B cell (primary cell): ENCODE data around the gene CLSTN2. TPM values are rescaled to one million over a fixed set of nuclear protein-coding genes. Genes with fewer than 3 reads are reported as not detected.

Source experiments
- ATAC-seq: fragments of 200-7000 bp; cut with Tn5 transposase; one replicate; pipeline ENCODE4 v1.10.0; 2021; ENCODE audit warnings: low read depth, mild to moderate bottlenecking, moderate number of reproducible peaks, moderate library complexity
- CTCF ChIA-PET: fragments of 350-600 bp; sonication (Branson Sonifier 250); formaldehyde crosslinking; loops from one replicate; lab custom pipeline; 2021; ENCODE audit warnings: antibody characterized with exemption, inconsistent platforms; lab: Charles Lee
- POLR2A ChIA-PET: fragments of 350-600 bp; sonication (Branson Sonifier 250); formaldehyde crosslinking; loops from one replicate; lab custom pipeline; 2021; ENCODE audit warnings: antibody characterized with exemption; lab: Charles Lee
- DNase-seq: peaks from one replicate; pipeline ENCODE4 v3.0.0; 2013
- H2AFZ ChIP-seq: 2 replicates; pipeline ENCODE4 v1.6.1; 2012; ENCODE audit warnings: mild to moderate bottlenecking, low read depth, low read length; ENCODE audit not compliant: insufficient read depth, poor library complexity, severe bottlenecking
- H3K27ac ChIP-seq, 2 donors: 1 replicate in 1 of 2; 2 replicates in 1 of 2; pipeline ENCODE4 v1.5.1; 2012 to 2013; ENCODE audit warnings: low read length in 2 of 2, mild to moderate bottlenecking in 2 of 2, moderate library complexity in 1 of 2
- H3K27me3 ChIP-seq, 4 experiments: fragments of 200-600 bp in 1 of 4; sonication (generic) in 1 of 4; replicated peaks in 1 of 4; 1 replicate in 2 of 4; 2 replicates in 2 of 4; pipeline versions ENCODE4 v1.6.1 to v1.7.0; 2013 to 2016; ENCODE audit warnings: low read length in 3 of 4, mild to moderate bottlenecking in 2 of 4, mixed read lengths in 1 of 4, moderate library complexity in 1 of 4; ENCODE audit not compliant: insufficient read depth in 4 of 4, control insufficient read depth in 3 of 4; ENCODE audit errors: control extremely low read depth in 1 of 4
- H3K36me3 ChIP-seq, 2 experiments: replicated peaks in 1 of 2; 1 replicate in 1 of 2; 2 replicates in 1 of 2; pipeline versions ENCODE4 v1.6.1 to v1.7.1; 2013; ENCODE audit warnings: low read length in 1 of 2; ENCODE audit not compliant: insufficient read depth in 2 of 2, control insufficient read depth in 1 of 2; ENCODE audit errors: control extremely low read depth in 1 of 2, extremely low read depth in 1 of 2
- H3K4me1 ChIP-seq, 2 donors: fragments of 200-600 bp in 1 of 2; sonication (generic) in 1 of 2; 1 replicate in 1 of 2; 2 replicates in 1 of 2; pipeline versions ENCODE4 v1.5.1 to v1.6.1; 2013 to 2017; ENCODE audit warnings: low read length in 2 of 2; ENCODE audit not compliant: control insufficient read depth in 2 of 2, insufficient read depth in 2 of 2
- H3K4me2 ChIP-seq: replicated peaks from 2 replicates; pipeline ENCODE3; 2012; ENCODE audit warnings: mild to moderate bottlenecking, low read depth, low read length; ENCODE audit not compliant: poor library complexity, severe bottlenecking
- H3K4me3 ChIP-seq, 5 experiments: fragments of 200-600 bp in 1 of 5; sonication (generic) in 1 of 5; 1 replicate in 3 of 5; 2 replicates in 2 of 5; pipeline versions ENCODE4 v1.5.1 to v1.7.0; 2011 to 2016; ENCODE audit warnings: low read length in 4 of 5, mild to moderate bottlenecking in 4 of 5, low read depth in 2 of 5, control low read depth in 1 of 5, moderate library complexity in 1 of 5; ENCODE audit not compliant: insufficient read depth in 1 of 5; ENCODE audit errors: control extremely low read depth in 1 of 5, extremely low read depth in 1 of 5
- H3K79me2 ChIP-seq: fragments of 200-600 bp; sonication (generic); one replicate; pipeline ENCODE4 v1.6.0; 2016; ENCODE audit warnings: low read length; ENCODE audit not compliant: control insufficient read depth, insufficient read depth
- H3K9ac ChIP-seq: fragments of 200-600 bp; sonication (generic); 2 replicates; pipeline ENCODE4 v1.6.1; 2017; ENCODE audit warnings: mild to moderate bottlenecking, low read length, moderate library complexity
- H3K9me3 ChIP-seq, 3 donors: one replicate each; pipeline versions ENCODE4 v1.6.1 to v1.7.1; 2013; ENCODE audit warnings: low read length in 2 of 3; ENCODE audit not compliant: control insufficient read depth in 2 of 3, insufficient read depth in 1 of 3; ENCODE audit errors: control extremely low read depth in 1 of 3
- H4K20me1 ChIP-seq: 2 replicates; pipeline ENCODE4 v1.6.0; 2012; ENCODE audit warnings: mild to moderate bottlenecking, low read length; ENCODE audit not compliant: insufficient read depth, control insufficient read depth, poor library complexity, severe bottlenecking
- H3K27ac Mint-ChIP-seq: one replicate; pipeline ENCODE4 v1.8.0; 2021; ENCODE audit warnings: mixed read lengths
- H3K27me3 Mint-ChIP-seq: one replicate; pipeline ENCODE4 v1.8.0; 2021; ENCODE audit warnings: mixed read lengths
- H3K4me1 Mint-ChIP-seq: one replicate; pipeline ENCODE4 v1.8.0; 2021; ENCODE audit warnings: mixed read lengths
- H3K4me3 Mint-ChIP-seq: one replicate; pipeline ENCODE4 v1.8.0; 2021; ENCODE audit warnings: mixed read lengths
- H3K9me3 Mint-ChIP-seq: one replicate; pipeline ENCODE4 v1.8.0; 2022; ENCODE audit warnings: mixed read lengths; ENCODE audit not compliant: insufficient read depth
- EZH2 ChIP-seq: IDR thresholded peaks from 2 replicates; pipeline ENCODE4 v1.6.1; 2012; ENCODE audit warnings: borderline replicate concordance, low read depth, mild to moderate bottlenecking, moderate library complexity, low read length; ENCODE audit not compliant: insufficient read depth, poor library complexity, severe bottlenecking
- WGBS: methylation state at CpG from one replicate; pipeline ENCODE4 v1.1.5; 2013; ENCODE audit warnings: missing lambda C conversion rate; ENCODE audit not compliant: insufficient coverage; 5-methylcytosine and 5-hydroxymethylcytosine counted together
- intact Hi-C: fragments of 100-400 bp; cut with micrococcal nuclease; formaldehyde crosslinking; loops from one replicate; pipeline ENCODE4 v1.10.0; 2022
- polyA plus RNA-seq: library from polyadenylated mRNA; depleted of rRNA; stranded (reverse); fragments of >200 nt; gene quantifications from 2 replicates; pipeline ENCODE4 v1.2.3, GENCODE V29; 2012
- total RNA-seq, 2 donors: library from RNA; stranded (reverse); fragments of 120-200 nt in 1 of 2; gene quantifications; 1 replicate in 1 of 2; 2 replicates in 1 of 2; pipeline versions ENCODE4 v1.2.3 to v1.2.4, GENCODE V29; 2013 to 2022
- TF ChIP-seq, protein P1 (sequence below): fragments of 200-600 bp; IDR thresholded peaks from one replicate; pipeline ENCODE4 v1.8.0; 2022; ENCODE audit warnings: antibody characterized with exemption, mild to moderate bottlenecking

Gene CLSTN2
- total and polyA plus RNA-seq, 2 donors (not counting 1 experiment from before 2014, with no cell fraction given): not detected

DNA sequence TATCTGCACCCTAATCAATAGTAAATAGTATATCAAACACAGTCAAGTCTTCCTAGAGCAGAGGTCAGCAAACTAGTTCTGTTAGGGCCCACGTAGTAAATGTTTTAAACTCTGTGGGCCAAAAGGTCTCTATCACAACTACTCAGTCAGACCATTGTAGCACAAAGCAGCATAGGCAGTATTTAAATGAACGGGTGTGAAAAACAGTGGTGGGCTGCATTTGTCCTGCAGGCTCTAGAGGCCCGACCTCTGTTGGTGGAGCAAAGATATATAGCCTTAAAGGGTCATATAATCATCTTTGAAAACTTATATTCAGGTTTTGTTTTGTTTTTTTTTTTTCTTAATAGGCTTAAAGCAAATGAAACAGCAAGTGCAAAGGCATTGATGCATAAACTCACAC, 416.5 kb downstream of the CLSTN2 start:
- no peak overlapping the region for H3K4me2 ChIP-seq
- CTCF ChIA-PET: no interaction called here
- TF ChIP-seq, protein P1, sequence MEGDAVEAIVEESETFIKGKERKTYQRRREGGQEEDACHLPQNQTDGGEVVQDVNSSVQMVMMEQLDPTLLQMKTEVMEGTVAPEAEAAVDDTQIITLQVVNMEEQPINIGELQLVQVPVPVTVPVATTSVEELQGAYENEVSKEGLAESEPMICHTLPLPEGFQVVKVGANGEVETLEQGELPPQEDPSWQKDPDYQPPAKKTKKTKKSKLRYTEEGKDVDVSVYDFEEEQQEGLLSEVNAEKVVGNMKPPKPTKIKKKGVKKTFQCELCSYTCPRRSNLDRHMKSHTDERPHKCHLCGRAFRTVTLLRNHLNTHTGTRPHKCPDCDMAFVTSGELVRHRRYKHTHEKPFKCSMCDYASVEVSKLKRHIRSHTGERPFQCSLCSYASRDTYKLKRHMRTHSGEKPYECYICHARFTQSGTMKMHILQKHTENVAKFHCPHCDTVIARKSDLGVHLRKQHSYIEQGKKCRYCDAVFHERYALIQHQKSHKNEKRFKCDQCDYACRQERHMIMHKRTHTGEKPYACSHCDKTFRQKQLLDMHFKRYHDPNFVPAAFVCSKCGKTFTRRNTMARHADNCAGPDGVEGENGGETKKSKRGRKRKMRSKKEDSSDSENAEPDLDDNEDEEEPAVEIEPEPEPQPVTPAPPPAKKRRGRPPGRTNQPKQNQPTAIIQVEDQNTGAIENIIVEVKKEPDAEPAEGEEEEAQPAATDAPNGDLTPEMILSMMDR: no peak
- no peak for TF ChIP-seq EZH2
- H3K4me3 ChIP-seq: no peak overlapping the region
- no peak overlapping the region for H3K9ac ChIP-seq
- no peaks in the 10 kb centered on the region for H3K27me3 ChIP-seq
- H2AFZ ChIP-seq: no peak overlapping the region
- no peak overlapping the region for H3K27ac ChIP-seq
- peaks cover 4% of the 10 kb centered on the region for H3K9me3 Mint-ChIP-seq
- POLR2A ChIA-PET: no interaction called here
- ATAC-seq (no peak), DNase-seq (no peak)
- no peak overlapping the region for H3K4me3 Mint-ChIP-seq
- H3K27ac Mint-ChIP-seq: no peak overlapping the region
- intact Hi-C loops: no loop called here
- H3K4me1 Mint-ChIP-seq: no peaks in the 10 kb centered on the region
- H3K36me3 ChIP-seq: no peaks in the 10 kb centered on the region
- H3K79me2 ChIP-seq: no peaks in the 10 kb centered on the region
- H3K9me3 ChIP-seq: peaks cover 0 to 9% (median 6%) of the 10 kb centered on the region in 3 donors
- no peaks in the 10 kb centered on the region for H3K4me1 ChIP-seq
- H4K20me1 ChIP-seq: no peaks in the 10 kb centered on the region
- H3K27me3 Mint-ChIP-seq: peaks cover 11% of the 10 kb centered on the region
- no CpG with 5 or more reads among the region's 3 CpGs for WGBS

- no peaks in the 10 kb centered on the region for H3K27me3 ChIP-seq
- no peaks in the 10 kb centered on the region for H4K20me1 ChIP-seq
- Mint-ChIP-seq H3K27ac (no peak overlapping the region), H3K9me3 (no peaks in the 10 kb centered on the region), H3K27me3 (peaks cover 17% of the 10 kb centered on the region), H3K4me1 (no peaks in the 10 kb centered on the region), H3K4me3 (no peak overlapping the region)
- no peaks in the 10 kb centered on the region for H3K9me3 ChIP-seq
- H3K36me3 ChIP-seq: no peaks in the 10 kb centered on the region
- H3K27ac ChIP-seq: no peak overlapping the region
- TF ChIP-seq EZH2: no peak
- no peak overlapping the region for H3K4me2 ChIP-seq
- no peaks in the 10 kb centered on the region for H3K79me2 ChIP-seq
- no peak overlapping the region for H3K9ac ChIP-seq
- DNase-seq (no peak), ATAC-seq (no peak)
- H2AFZ ChIP-seq: no peak overlapping the region
- POLR2A ChIA-PET: no interaction called here
- WGBS: 73% methylated on average over 2 of the region's 3 CpGs
- no peak overlapping the region for H3K4me3 ChIP-seq
- CTCF ChIA-PET: no interaction called here
- intact Hi-C loops: no loop called here
- H3K4me1 ChIP-seq: no peaks in the 10 kb centered on the region
These were observed 420.5 kb downstream of the CLSTN2 start for GRCh38 chr3:140355481-140355880.
